Suprapubic skin (tissue), 4 donors: ENCODE data around the gene CMPK1. TPM values are rescaled to one million over a fixed set of nuclear protein-coding genes. Genes with fewer than 3 reads are reported as not detected.
"Not testable (repeated sequence)": the region's sequence is repeated elsewhere in the genome, so short reads cannot be mapped to it uniquely, and the experiment has no call there.

Experiments used
- DNase-seq, 2 donors: peaks; one replicate each; pipeline ENCODE4 v3.0.0-alpha.2; 2019; ENCODE audit warnings: low spot score in 2 of 2
- H3K27ac ChIP-seq: fragments of 200-600 bp; sonication (generic); one replicate; pipeline ENCODE4 v1.5.1; 2019
- H3K27me3 ChIP-seq: fragments of 200-600 bp; sonication (generic); one replicate; pipeline ENCODE4 v1.5.1; 2019
- H3K36me3 ChIP-seq: fragments of 200-600 bp; sonication (generic); one replicate; pipeline ENCODE4 v1.5.1; 2019
- H3K4me1 ChIP-seq: fragments of 200-600 bp; sonication (generic); one replicate; pipeline ENCODE4 v1.5.1; 2019
- H3K4me3 ChIP-seq: fragments of 200-600 bp; sonication (generic); one replicate; pipeline ENCODE4 v1.5.1; 2019; ENCODE audit warnings: mild to moderate bottlenecking
- H3K9me3 ChIP-seq: fragments of 200-600 bp; sonication (generic); one replicate; pipeline ENCODE4 v1.5.1; 2019
- EP300 ChIP-seq: sonication (generic); formaldehyde crosslinking; IDR thresholded peaks from one replicate; pipeline ENCODE4 v1.6.1; 2017; ENCODE audit warnings: antibody characterized with exemption
- POLR2A ChIP-seq, 2 donors: fragments of 450-650 bp; IDR thresholded peaks; one replicate each; pipeline ENCODE4 v1.6.1; 2017; ENCODE audit warnings: antibody characterized with exemption in 2 of 2, mild to moderate bottlenecking in 2 of 2, moderate library complexity in 2 of 2
- POLR2AphosphoS5 ChIP-seq, 3 donors: sonication (generic); formaldehyde crosslinking; IDR thresholded peaks; one replicate each; pipeline ENCODE4 v1.6.1; 2017; ENCODE audit warnings: antibody characterized with exemption in 3 of 3
- WGBS: methylation state at CpG from one replicate; pipeline ENCODE4 v1.1.5; 2018; 5-methylcytosine and 5-hydroxymethylcytosine counted together
- total RNA-seq, 4 donors: library from RNA; depleted of rRNA; stranded (reverse); fragments of >200 nt; gene quantifications; one replicate each; pipeline ENCODE4 v1.1.0, GENCODE V29; 2016
- TF ChIP-seq, protein P1 (sequence below), 2 donors: fragments of 200-600 bp in 1 of 2; fragments of 450-650 bp in 1 of 2; sonication (generic) in 1 of 2; IDR thresholded peaks; one replicate each; pipeline ENCODE4 v1.5.1; 2016 to 2019; ENCODE audit warnings: antibody characterized with exemption in 2 of 2, mild to moderate bottlenecking in 1 of 2, moderate library complexity in 1 of 2

The CMPK1 gene
- total RNA-seq, 4 donors from 2014 or later = 69.4 to 94.4 (median 81.6) TPM

GRCh38 chr1:47340227-47340626, 6.6 kb downstream of the CMPK1 start:
- WGBS = 81% methylated on average over 4 of the region's 4 CpGs
- H3K27me3 ChIP-seq = no peaks in the 10 kb centered on the region
- TF ChIP-seq EP300 (no peak), POLR2A (IDR thresholded peaks at IDR 0.05) (no peak), POLR2AphosphoS5 (IDR thresholded peaks at IDR 0.05) (no peak)
- TF ChIP-seq, protein P1, sequence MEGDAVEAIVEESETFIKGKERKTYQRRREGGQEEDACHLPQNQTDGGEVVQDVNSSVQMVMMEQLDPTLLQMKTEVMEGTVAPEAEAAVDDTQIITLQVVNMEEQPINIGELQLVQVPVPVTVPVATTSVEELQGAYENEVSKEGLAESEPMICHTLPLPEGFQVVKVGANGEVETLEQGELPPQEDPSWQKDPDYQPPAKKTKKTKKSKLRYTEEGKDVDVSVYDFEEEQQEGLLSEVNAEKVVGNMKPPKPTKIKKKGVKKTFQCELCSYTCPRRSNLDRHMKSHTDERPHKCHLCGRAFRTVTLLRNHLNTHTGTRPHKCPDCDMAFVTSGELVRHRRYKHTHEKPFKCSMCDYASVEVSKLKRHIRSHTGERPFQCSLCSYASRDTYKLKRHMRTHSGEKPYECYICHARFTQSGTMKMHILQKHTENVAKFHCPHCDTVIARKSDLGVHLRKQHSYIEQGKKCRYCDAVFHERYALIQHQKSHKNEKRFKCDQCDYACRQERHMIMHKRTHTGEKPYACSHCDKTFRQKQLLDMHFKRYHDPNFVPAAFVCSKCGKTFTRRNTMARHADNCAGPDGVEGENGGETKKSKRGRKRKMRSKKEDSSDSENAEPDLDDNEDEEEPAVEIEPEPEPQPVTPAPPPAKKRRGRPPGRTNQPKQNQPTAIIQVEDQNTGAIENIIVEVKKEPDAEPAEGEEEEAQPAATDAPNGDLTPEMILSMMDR (IDR thresholded peaks at IDR 0.05) = no peak
- H3K27ac ChIP-seq = no peak overlapping the region
- DNase-seq = no peak
- H3K4me1 ChIP-seq = peaks cover 22% of the 10 kb centered on the region
- H3K4me3 ChIP-seq = no peak overlapping the region
- no peaks in the 10 kb centered on the region for H3K9me3 ChIP-seq
- no peaks in the 10 kb centered on the region for H3K36me3 ChIP-seq

- H3K4me3 ChIP-seq, H3K9me3 ChIP-seq, H3K27ac ChIP-seq, DNase-seq, H3K27me3 ChIP-seq, H3K4me1 ChIP-seq, H3K36me3 ChIP-seq: not testable (repeated sequence)
- WGBS = 98% methylated on average over 5 of the region's 5 CpGs
These were observed 13.4 kb downstream of the CMPK1 start for GRCh38 chr1:47346979-47347378.

GRCh38 chr1:47347735-47348134, 14.1 kb downstream of the CMPK1 start:
- no peak overlapping the region for H3K27ac ChIP-seq
- no peaks in the 10 kb centered on the region for H3K9me3 ChIP-seq
- WGBS = 91% methylated on average over 9 of the region's 9 CpGs
- DNase-seq = no peak
- TF ChIP-seq, protein P1 (IDR thresholded peaks at IDR 0.05) = no peak
- TF ChIP-seq EP300 (no peak), POLR2AphosphoS5 (IDR thresholded peaks at IDR 0.05) (no peak), POLR2A (IDR thresholded peaks at IDR 0.05) (no peak)
- no peaks in the 10 kb centered on the region for H3K27me3 ChIP-seq
- H3K4me1 ChIP-seq = peaks cover 9% of the 10 kb centered on the region
- H3K4me3 ChIP-seq = no peak overlapping the region
- peaks cover 3% of the 10 kb centered on the region for H3K36me3 ChIP-seq

DNA sequence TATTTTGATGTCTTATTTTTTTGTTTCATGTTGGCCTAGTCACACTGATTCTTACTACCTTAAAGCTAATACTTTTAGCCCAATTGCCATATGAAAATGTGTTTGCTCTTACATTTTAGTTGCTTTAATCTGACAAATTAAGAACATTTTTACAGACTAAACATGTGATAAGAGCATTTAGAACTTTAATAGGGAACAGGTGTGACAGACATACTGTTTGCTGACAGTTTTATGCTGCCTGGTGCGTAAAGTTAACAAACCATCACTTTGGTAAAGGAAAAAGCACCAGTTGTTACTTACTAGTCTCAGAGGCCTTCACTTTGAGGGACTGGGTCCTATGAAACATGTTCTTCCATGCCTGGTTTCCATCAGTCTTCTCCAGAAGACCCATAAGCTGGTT, 14.7 kb downstream of the CMPK1 start:
- H3K4me3 ChIP-seq = no peak overlapping the region
- H3K27ac ChIP-seq = no peak overlapping the region
- DNase-seq = no peak
- H3K27me3 ChIP-seq = no peaks in the 10 kb centered on the region
- WGBS = 94% methylated on average over 1 of the region's 1 CpG
- no peaks in the 10 kb centered on the region for H3K9me3 ChIP-seq
- peaks cover 3% of the 10 kb centered on the region for H3K36me3 ChIP-seq
- TF ChIP-seq POLR2AphosphoS5 (IDR thresholded peaks at IDR 0.05) (no peak), POLR2A (IDR thresholded peaks at IDR 0.05) (no peak), EP300 (no peak)
- TF ChIP-seq, protein P1 (IDR thresholded peaks at IDR 0.05) = no peak
- H3K4me1 ChIP-seq = peaks cover 9% of the 10 kb centered on the region

- Histone ChIP-seq H3K36me3 (peaks cover 3% of the 10 kb centered on the region), H3K27ac (no peak overlapping the region), H3K4me3 (no peak overlapping the region), H3K27me3 (no peaks in the 10 kb centered on the region), H3K9me3 (no peaks in the 10 kb centered on the region), H3K4me1 (peaks cover 9% of the 10 kb centered on the region)
- 100% methylated on average over 2 of the region's 2 CpGs for WGBS
- TF ChIP-seq EP300 = no peak
- TF ChIP-seq, protein P1 (IDR thresholded peaks at IDR 0.05) = no peak
- no peak for TF ChIP-seq POLR2AphosphoS5 (IDR thresholded peaks at IDR 0.05)
- no peak for TF ChIP-seq POLR2A (IDR thresholded peaks at IDR 0.05)
- DNase-seq = no peak
These were observed 17.7 kb downstream of the CMPK1 start for GRCh38 chr1:47351305-47351704.

DNA sequence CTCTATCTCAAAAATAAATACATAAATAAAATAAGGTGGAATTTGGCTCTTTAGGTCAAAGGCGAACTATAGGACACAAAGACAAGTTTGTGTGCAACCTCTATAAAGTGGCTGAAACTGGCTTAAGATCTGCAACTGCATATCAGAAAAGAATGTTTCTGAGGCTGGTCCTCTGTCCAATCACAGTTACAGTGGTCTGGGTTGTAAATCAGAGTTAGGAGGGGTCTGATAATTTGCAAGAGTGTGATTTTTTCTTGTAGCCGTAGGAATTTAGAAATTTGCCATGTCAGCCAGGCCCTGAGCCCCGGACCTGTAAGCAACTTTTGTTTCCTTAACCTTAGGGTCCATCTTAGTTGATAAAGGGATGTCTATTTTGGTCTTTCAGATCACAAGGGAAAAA, 27.8 kb downstream of the CMPK1 start:
- no peak overlapping the region for H3K4me3 ChIP-seq
- 75% methylated on average over 3 of the region's 3 CpGs for WGBS
- H3K4me1 ChIP-seq = no peaks in the 10 kb centered on the region
- no peaks in the 10 kb centered on the region for H3K36me3 ChIP-seq
- no peak for TF ChIP-seq POLR2AphosphoS5 (IDR thresholded peaks at IDR 0.05)
- TF ChIP-seq POLR2A (IDR thresholded peaks at IDR 0.05) = no peak
- no peak for TF ChIP-seq EP300
- TF ChIP-seq, protein P1 (IDR thresholded peaks at IDR 0.05) = no peak
- H3K9me3 ChIP-seq = no peaks in the 10 kb centered on the region
- H3K27me3 ChIP-seq = no peaks in the 10 kb centered on the region
- no peak for DNase-seq
- H3K27ac ChIP-seq = no peak overlapping the region
